Endothelial cell of umbilical vein (primary cell): ENCODE results near the gene SMAP1. TPM values are rescaled to one million over a fixed set of nuclear protein-coding genes. Genes with fewer than 3 reads are reported as not detected.

ENCODE experiments used
- BruUV-seq: library from RNA; stranded (reverse); fragments of 400-500 nt; replicated peaks from 2 replicates; lab custom pipeline; 2021; lab: Mats Ljungman, UMichigan
- CTCF ChIA-PET: fragments of 300-600, 350-600 bp; sonication (Branson Sonifier 250); formaldehyde crosslinking; loops from one replicate; lab custom pipeline; 2021; ENCODE audit warnings: antibody characterized with exemption, inconsistent platforms; lab: Charles Lee
- POLR2A ChIA-PET: fragments of 300-600, 350-600 bp; sonication (Branson Sonifier 250); formaldehyde crosslinking; loops from one replicate; lab custom pipeline; 2021; ENCODE audit warnings: antibody characterized with exemption, inconsistent platforms; lab: Charles Lee
- DNase-seq: peaks from one replicate; pipeline ENCODE4 v3.0.0-alpha.2; 2011; ENCODE audit warnings: low read depth, low spot score
- FAIRE-seq: peaks from 2 replicates; lab custom pipeline; 2011; peaks lifted over from hg19 to GRCh38; lab: Jason Lieb, UNC
- H2AFZ ChIP-seq: 2 replicates; pipeline ENCODE4 v1.6.0; 2012; ENCODE audit warnings: low read depth, low read length, control low read depth, inconsistent platforms
- H3K27ac ChIP-seq: 2 replicates; pipeline ENCODE4 v1.5.1; 2011; ENCODE audit warnings: low read depth, mild to moderate bottlenecking, control low read depth, low read length, moderate library complexity; ENCODE audit not compliant: insufficient read depth
- H3K27me3 ChIP-seq, 2 experiments: 2 replicates each; pipeline versions ENCODE4 v1.6.0 to v1.6.1; 2011; ENCODE audit warnings: low read length in 2 of 2, mixed read lengths in 1 of 2; ENCODE audit not compliant: control insufficient read depth in 2 of 2, insufficient read depth in 2 of 2
- H3K36me3 ChIP-seq, 2 experiments: 2 replicates in 1 of 2; 3 replicates in 1 of 2; pipeline ENCODE4 v1.5.1; 2011; ENCODE audit warnings: low read length in 2 of 2, mild to moderate bottlenecking in 1 of 2, moderate library complexity in 1 of 2; ENCODE audit not compliant: control insufficient read depth in 2 of 2, insufficient read depth in 2 of 2; ENCODE audit errors: extremely low read depth in 1 of 2
- H3K4me1 ChIP-seq: 3 replicates; pipeline ENCODE4 v1.5.1; 2011; ENCODE audit warnings: mild to moderate bottlenecking, low read length; ENCODE audit not compliant: control insufficient read depth, insufficient read depth; ENCODE audit errors: extremely low read depth
- H3K4me2 ChIP-seq: 2 replicates; pipeline ENCODE4 v1.6.1; 2011; ENCODE audit warnings: low read length, control low read depth, mixed read lengths; ENCODE audit not compliant: insufficient read depth
- H3K4me3 ChIP-seq, 3 experiments: fragments of 200-600 bp in 1 of 3; sonication (generic), shearing (Covaris generic) in 1 of 3; replicated peaks in 1 of 3; 2 replicates each; pipeline ENCODE4 v1.5.1; 2011 to 2016; ENCODE audit warnings: control low read depth in 3 of 3, low read length in 3 of 3, mild to moderate bottlenecking in 2 of 3, inconsistent platforms in 1 of 3, low read depth in 1 of 3, moderate library complexity in 1 of 3; ENCODE audit not compliant: insufficient read depth in 1 of 3
- H3K79me2 ChIP-seq: 2 replicates; pipeline ENCODE4 v1.6.0; 2012; ENCODE audit warnings: low read length, inconsistent platforms; ENCODE audit not compliant: control insufficient read depth, insufficient read depth
- H3K9ac ChIP-seq: replicated peaks from 2 replicates; pipeline ENCODE3; 2011; ENCODE audit warnings: low read length, control low read depth; ENCODE audit not compliant: insufficient read depth; ENCODE audit errors: extremely low read depth
- H3K9me1 ChIP-seq: replicated peaks from 3 replicates; pipeline ENCODE4 v1.6.0; 2011; ENCODE audit warnings: mild to moderate bottlenecking, low read length; ENCODE audit not compliant: control insufficient read depth, insufficient read depth; ENCODE audit errors: extremely low read depth
- H3K9me3 ChIP-seq: replicated peaks from 2 replicates; pipeline ENCODE4 v1.5.1; 2012; ENCODE audit warnings: low read length, inconsistent platforms; ENCODE audit not compliant: control insufficient read depth, insufficient read depth
- H4K20me1 ChIP-seq: replicated peaks from 2 replicates; pipeline ENCODE3; 2011; ENCODE audit warnings: mild to moderate bottlenecking, low read length; ENCODE audit not compliant: control insufficient read depth, insufficient read depth; ENCODE audit errors: extremely low read depth
- EZH2 ChIP-seq: IDR thresholded peaks from 2 replicates; pipeline ENCODE4 v1.6.1; 2012; ENCODE audit warnings: borderline replicate concordance, low read depth, mild to moderate bottlenecking, moderate library complexity, low read length, inconsistent platforms; ENCODE audit not compliant: severe bottlenecking
- FOS ChIP-seq: IDR thresholded peaks from 2 replicates; pipeline ENCODE4 v1.6.1; 2011; ENCODE audit warnings: mild to moderate bottlenecking, low read length, moderate library complexity, borderline replicate concordance; ENCODE audit not compliant: insufficient read depth
- GATA2 ChIP-seq: IDR thresholded peaks from 2 replicates; pipeline ENCODE4 v1.7.0; 2011; ENCODE audit warnings: low read depth, mild to moderate bottlenecking, moderate library complexity, mixed read lengths, low read length; ENCODE audit not compliant: insufficient read length, insufficient read depth
- JUN ChIP-seq: IDR thresholded peaks from 2 replicates; pipeline ENCODE4 v1.6.1; 2011; ENCODE audit warnings: borderline replicate concordance, low read depth; ENCODE audit not compliant: insufficient read length, insufficient read depth
- MYC ChIP-seq: IDR thresholded peaks from one replicate; pipeline ENCODE4 v1.6.1; 2011; ENCODE audit warnings: mild to moderate bottlenecking, low read depth, low read length
- POLR2A ChIP-seq: IDR thresholded peaks from 2 replicates; pipeline ENCODE4 v1.6.1; 2012; ENCODE audit warnings: low read depth, mild to moderate bottlenecking, control low read depth, low read length
- POLR2AphosphoS5 ChIP-seq: IDR thresholded peaks from 2 replicates; pipeline ENCODE4 v1.6.1; 2012; ENCODE audit warnings: low read depth, mild to moderate bottlenecking, control low read depth, low read length, moderate library complexity; ENCODE audit not compliant: insufficient read depth
- dilution Hi-C: fragments of 300-500 bp; cut with MboI; formaldehyde crosslinking; loops from one replicate; pipeline ENCODE4 v1.15.0; 2019; ENCODE audit warnings: low sequenced_read_pairs; ENCODE audit not compliant: extremely low pct_ligation_motif_present
- intact Hi-C: fragments of 100-400 bp; cut with micrococcal nuclease; formaldehyde crosslinking; loops from one replicate; pipeline ENCODE4 v1.10.0; 2022
- polyA plus RNA-seq, 4 experiments: library from polyadenylated mRNA; depleted of rRNA in 3 of 4; stranded (reverse) in 3 of 4; unstranded in 1 of 4; fragments of >200 nt; gene quantifications; 2 replicates each; pipeline versions ENCODE4 v1.2.1 to v1.2.3, GENCODE V29; 2011 to 2012; ENCODE audit warnings: missing spikeins in 1 of 4
- total RNA-seq: library from RNA; stranded (reverse); gene quantifications from 2 replicates; pipeline ENCODE4 v1.2.3, GENCODE V29; 2021
- TF ChIP-seq, protein P1 (sequence below), 2 donors: IDR thresholded peaks; 1 replicate in 1 of 2; 2 replicates in 1 of 2; pipeline ENCODE4 v1.5.1; 2011; ENCODE audit warnings: low read length in 2 of 2, mild to moderate bottlenecking in 2 of 2, moderate library complexity in 2 of 2, control low read depth in 1 of 2, inconsistent platforms in 1 of 2, low read depth in 1 of 2; ENCODE audit not compliant: insufficient read depth in 1 of 2; ENCODE audit errors: extremely low read depth in 1 of 2
- TF ChIP-seq, protein P2 (sequence below): IDR thresholded peaks from 2 replicates; pipeline ENCODE4 v1.6.1; 2011; ENCODE audit not compliant: insufficient read depth, insufficient read length

Gene SMAP1
- total and polyA plus RNA-seq, 2 donors (not counting 3 experiments of a cell fraction or from before 2014, with no cell fraction given), result 14.6 to 24.6 TPM

GRCh38 chr6:70813885-70814284, 146.2 kb downstream of the SMAP1 start:
- H4K20me1 ChIP-seq, result no peaks in the 10 kb centered on the region
- dilution Hi-C loops (no loop called here), intact Hi-C loops (no loop called here)
- H2AFZ ChIP-seq, result no peak overlapping the region
- no peak overlapping the region for H3K9ac ChIP-seq
- BruUV-seq, result no TSS peak
- no peaks in the 10 kb centered on the region for H3K36me3 ChIP-seq
- TF ChIP-seq JUN (no peak), GATA2 (no peak), MYC (no peak), POLR2A (no peak), FOS (no peak), EZH2 (no peak), POLR2AphosphoS5 (no peak)
- TF ChIP-seq, protein P1, sequence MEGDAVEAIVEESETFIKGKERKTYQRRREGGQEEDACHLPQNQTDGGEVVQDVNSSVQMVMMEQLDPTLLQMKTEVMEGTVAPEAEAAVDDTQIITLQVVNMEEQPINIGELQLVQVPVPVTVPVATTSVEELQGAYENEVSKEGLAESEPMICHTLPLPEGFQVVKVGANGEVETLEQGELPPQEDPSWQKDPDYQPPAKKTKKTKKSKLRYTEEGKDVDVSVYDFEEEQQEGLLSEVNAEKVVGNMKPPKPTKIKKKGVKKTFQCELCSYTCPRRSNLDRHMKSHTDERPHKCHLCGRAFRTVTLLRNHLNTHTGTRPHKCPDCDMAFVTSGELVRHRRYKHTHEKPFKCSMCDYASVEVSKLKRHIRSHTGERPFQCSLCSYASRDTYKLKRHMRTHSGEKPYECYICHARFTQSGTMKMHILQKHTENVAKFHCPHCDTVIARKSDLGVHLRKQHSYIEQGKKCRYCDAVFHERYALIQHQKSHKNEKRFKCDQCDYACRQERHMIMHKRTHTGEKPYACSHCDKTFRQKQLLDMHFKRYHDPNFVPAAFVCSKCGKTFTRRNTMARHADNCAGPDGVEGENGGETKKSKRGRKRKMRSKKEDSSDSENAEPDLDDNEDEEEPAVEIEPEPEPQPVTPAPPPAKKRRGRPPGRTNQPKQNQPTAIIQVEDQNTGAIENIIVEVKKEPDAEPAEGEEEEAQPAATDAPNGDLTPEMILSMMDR (IDR thresholded peaks at IDR 0.05; ENCODE audit: extremely low read depth in 1 of 2, insufficient read depth in 1 of 2, low read depth in 1 of 2, low read length in 2 of 2), result no peak
- TF ChIP-seq, protein P2, sequence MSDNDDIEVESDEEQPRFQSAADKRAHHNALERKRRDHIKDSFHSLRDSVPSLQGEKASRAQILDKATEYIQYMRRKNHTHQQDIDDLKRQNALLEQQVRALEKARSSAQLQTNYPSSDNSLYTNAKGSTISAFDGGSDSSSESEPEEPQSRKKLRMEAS, result no peak
- H3K27ac ChIP-seq, result no peak overlapping the region
- CTCF ChIA-PET, result no interaction called here
- no peak overlapping the region for H3K4me2 ChIP-seq
- no peaks in the 10 kb centered on the region for H3K79me2 ChIP-seq
- FAIRE-seq, result no peak
- H3K9me1 ChIP-seq, result no peaks in the 10 kb centered on the region
- H3K27me3 ChIP-seq, result no peaks in the 10 kb centered on the region
- H3K4me1 ChIP-seq, result no peaks in the 10 kb centered on the region
- POLR2A ChIA-PET, result no interaction called here
- no peaks in the 10 kb centered on the region for H3K9me3 ChIP-seq
- no peak overlapping the region for H3K4me3 ChIP-seq
- no peak for DNase-seq
